ENCODE measurements around the gene TTC3.

TTC3 gene

GRCh38 chr21:37063433-37063832 lies 9.6 kb upstream of the TTC3 start:
- Histone ChIP-seq H2BK15ac (ENCODE audit: low read length) (no peak overlapping the region), H3K79me1 (ENCODE audit: low read depth, low read length) (no peaks in the 10 kb centered on the region), H4K8ac (ENCODE audit: low read depth, low read length) (no peak overlapping the region), H3K18ac (ENCODE audit: low read length) (no peak overlapping the region), H2BK5ac (ENCODE audit: low read length) (no peak overlapping the region), H2BK12ac (ENCODE audit: low read length) (no peak overlapping the region), H3K9ac (ENCODE audit: low read depth, low read length, poor library complexity) (no peak overlapping the region), H3K4me1 (ENCODE audit: control insufficient read depth in 2 of 2, insufficient read depth in 1 of 2, low read depth in 1 of 2, low read length in 2 of 2) (peaks cover 18 to 43% of the 10 kb centered on the region in 2 donors), H4K91ac (ENCODE audit: low read depth, low read length, poor library complexity) (no peak overlapping the region), H3K9me3 (replicated peaks in 1 of 2; ENCODE audit: control insufficient read depth in 2 of 2, insufficient read depth in 1 of 2, low read depth in 1 of 2, low read length in 2 of 2) (peaks cover 1 to 5% of the 10 kb centered on the region in 2 donors), H3K27ac (replicated peaks; ENCODE audit: low read length) (no peak overlapping the region), H3K4me3 (ENCODE audit: low read length in 2 of 2) (no peak overlapping the region), H2AFZ (ENCODE audit: low read length) (no peak overlapping the region), H3K27me3 (ENCODE audit: control insufficient read depth in 3 of 3, insufficient read depth in 3 of 3, low read depth in 1 of 3, low read length in 3 of 3) (no peaks in the 10 kb centered on the region), H3K4ac (ENCODE audit: low read length) (no peak overlapping the region), H3K4me2 (ENCODE audit: insufficient read depth, low read length, poor library complexity, severe bottlenecking) (no peak overlapping the region), H2BK120ac (ENCODE audit: low read depth, low read length) (no peak overlapping the region), H2AK5ac (ENCODE audit: low read depth, low read length) (no peak overlapping the region), H3K23ac (ENCODE audit: low read depth, low read length, poor library complexity) (no peak overlapping the region), H3K36me3 (replicated peaks in 1 of 2; ENCODE audit: control insufficient read depth in 2 of 2, insufficient read depth in 2 of 2, low read length in 2 of 2) (peaks cover under 1 to 36% of the 10 kb centered on the region in 2 donors), H3K14ac (ENCODE audit: low read length) (no peak overlapping the region)
- WGBS, 2 donors (ENCODE audit: extremely low coverage in 2 of 2, insufficient read length in 2 of 2, insufficient replicate concordance in 1 of 2), result no CpG with 5 or more reads among the region's 1 CpG
- no peak for DNase-seq (ENCODE audit: low spot score)

GRCh38 chr21:37064841-37065240 lies 8.2 kb upstream of the TTC3 start:
- Histone ChIP-seq H4K8ac (ENCODE audit: low read depth, low read length) (no peak overlapping the region), H3K23ac (ENCODE audit: low read depth, low read length, poor library complexity) (no peak overlapping the region), H3K9ac (ENCODE audit: low read depth, low read length, poor library complexity) (no peak overlapping the region), H3K4me3 (ENCODE audit: low read length in 2 of 2) (no peak overlapping the region), H3K27me3 (ENCODE audit: control insufficient read depth in 3 of 3, insufficient read depth in 3 of 3, low read depth in 1 of 3, low read length in 3 of 3) (no peaks in the 10 kb centered on the region), H3K4ac (ENCODE audit: low read length) (no peak overlapping the region), H3K18ac (ENCODE audit: low read length) (no peak overlapping the region), H3K4me1 (ENCODE audit: control insufficient read depth in 2 of 2, insufficient read depth in 1 of 2, low read depth in 1 of 2, low read length in 2 of 2) (peaks cover 16 to 39% of the 10 kb centered on the region in 2 donors), H3K79me1 (ENCODE audit: low read depth, low read length) (no peaks in the 10 kb centered on the region), H3K9me3 (replicated peaks in 1 of 2; ENCODE audit: control insufficient read depth in 2 of 2, insufficient read depth in 1 of 2, low read depth in 1 of 2, low read length in 2 of 2) (peaks cover 0 to 13% of the 10 kb centered on the region in 2 donors), H3K27ac (replicated peaks; ENCODE audit: low read length) (no peak overlapping the region), H2BK5ac (ENCODE audit: low read length) (no peak overlapping the region), H2AFZ (ENCODE audit: low read length) (no peak overlapping the region), H3K36me3 (replicated peaks in 1 of 2; ENCODE audit: control insufficient read depth in 2 of 2, insufficient read depth in 2 of 2, low read length in 2 of 2) (peaks cover 3 to 50% of the 10 kb centered on the region in 2 donors), H2BK15ac (ENCODE audit: low read length) (no peak overlapping the region), H2BK120ac (ENCODE audit: low read depth, low read length) (no peak overlapping the region), H3K4me2 (ENCODE audit: insufficient read depth, low read length, poor library complexity, severe bottlenecking) (no peak overlapping the region), H2BK12ac (ENCODE audit: low read length) (no peak overlapping the region), H2AK5ac (ENCODE audit: low read depth, low read length) (no peak overlapping the region), H4K91ac (ENCODE audit: low read depth, low read length, poor library complexity) (no peak overlapping the region), H3K14ac (ENCODE audit: low read length) (no peak overlapping the region)
- no peak for DNase-seq (ENCODE audit: low spot score)

GRCh38 chr21:37065561-37066177 lies 7.4 kb upstream of the TTC3 start:
- Histone ChIP-seq H2BK120ac (ENCODE audit: low read depth, low read length) (no peak overlapping the region), H3K9ac (ENCODE audit: low read depth, low read length, poor library complexity) (no peak overlapping the region), H3K4me1 (ENCODE audit: control insufficient read depth in 2 of 2, insufficient read depth in 1 of 2, low read depth in 1 of 2, low read length in 2 of 2) (peaks cover 8 to 31% of the 10 kb centered on the region in 2 donors), H3K4me2 (ENCODE audit: insufficient read depth, low read length, poor library complexity, severe bottlenecking) (no peak overlapping the region), H3K36me3 (replicated peaks in 1 of 2; ENCODE audit: control insufficient read depth in 2 of 2, insufficient read depth in 2 of 2, low read length in 2 of 2) (peaks cover 3 to 55% of the 10 kb centered on the region in 2 donors), H3K27ac (replicated peaks; ENCODE audit: low read length) (no peak overlapping the region), H3K4me3 (ENCODE audit: low read length in 2 of 2) (no peak overlapping the region), H3K79me1 (ENCODE audit: low read depth, low read length) (no peaks in the 10 kb centered on the region), H4K8ac (ENCODE audit: low read depth, low read length) (no peak overlapping the region), H2BK12ac (ENCODE audit: low read length) (no peak overlapping the region), H3K23ac (ENCODE audit: low read depth, low read length, poor library complexity) (no peak overlapping the region), H3K27me3 (ENCODE audit: control insufficient read depth in 3 of 3, insufficient read depth in 3 of 3, low read depth in 1 of 3, low read length in 3 of 3) (no peaks in the 10 kb centered on the region), H4K91ac (ENCODE audit: low read depth, low read length, poor library complexity) (no peak overlapping the region), H2BK15ac (ENCODE audit: low read length) (no peak overlapping the region), H2AFZ (ENCODE audit: low read length) (no peak overlapping the region), H3K14ac (ENCODE audit: low read length) (no peak overlapping the region), H3K4ac (ENCODE audit: low read length) (no peak overlapping the region), H3K9me3 (replicated peaks in 1 of 2; ENCODE audit: control insufficient read depth in 2 of 2, insufficient read depth in 1 of 2, low read depth in 1 of 2, low read length in 2 of 2) (peaks cover 0 to 13% of the 10 kb centered on the region in 2 donors), H2BK5ac (ENCODE audit: low read length) (no peak overlapping the region), H2AK5ac (ENCODE audit: low read depth, low read length) (no peak overlapping the region), H3K18ac (ENCODE audit: low read length) (no peak overlapping the region)
- no peak for DNase-seq (ENCODE audit: low spot score)
- no CpG with 5 or more reads among the region's 9 CpGs for WGBS, 2 donors (ENCODE audit: extremely low coverage in 2 of 2, insufficient read length in 2 of 2, insufficient replicate concordance in 1 of 2)

- H3K9me3 ChIP-seq (replicated peaks in 1 of 2; ENCODE audit: control insufficient read depth in 2 of 2, insufficient read depth in 1 of 2, low read depth in 1 of 2, low read length in 2 of 2), result peaks cover 0 to 19% of the 10 kb centered on the region in 2 donors
- no peak overlapping the region for H4K91ac ChIP-seq (ENCODE audit: low read depth, low read length, poor library complexity)
- H3K4ac ChIP-seq (ENCODE audit: low read length), result no peak overlapping the region
- peaks cover 9% of the 10 kb centered on the region for H3K79me1 ChIP-seq (ENCODE audit: low read depth, low read length)
- no peak for DNase-seq (ENCODE audit: low spot score)
- H3K27me3 ChIP-seq (ENCODE audit: control insufficient read depth in 3 of 3, insufficient read depth in 3 of 3, low read depth in 1 of 3, low read length in 3 of 3), result no peaks in the 10 kb centered on the region
- H3K14ac ChIP-seq (ENCODE audit: low read length), result no peak overlapping the region
- no peak overlapping the region for H2AK5ac ChIP-seq (ENCODE audit: low read depth, low read length)
- H2BK5ac ChIP-seq (ENCODE audit: low read length), result no peak overlapping the region
- no peak overlapping the region for H3K9ac ChIP-seq (ENCODE audit: low read depth, low read length, poor library complexity)
- H3K23ac ChIP-seq (ENCODE audit: low read depth, low read length, poor library complexity), result no peak overlapping the region
- peak overlapping the region; percentile 85 to 92 for H3K4me3 ChIP-seq (ENCODE audit: low read length in 2 of 2)
- H3K4me1 ChIP-seq (ENCODE audit: control insufficient read depth in 2 of 2, insufficient read depth in 1 of 2, low read depth in 1 of 2, low read length in 2 of 2), result peaks cover 4 to 10% of the 10 kb centered on the region in 2 donors
- peak overlapping the region; percentile 91 for H2AFZ ChIP-seq (ENCODE audit: low read length)
- H3K27ac ChIP-seq (replicated peaks; ENCODE audit: low read length), result peak overlapping the region; percentile 92
- whole genome bisulfite sequencing, 2 donors (ENCODE audit: extremely low coverage in 2 of 2, insufficient read length in 2 of 2, insufficient replicate concordance in 1 of 2), result no CpG with 5 or more reads among the region's 12 CpGs
- no peak overlapping the region for H4K8ac ChIP-seq (ENCODE audit: low read depth, low read length)
- no peak overlapping the region for H3K18ac ChIP-seq (ENCODE audit: low read length)
- no peak overlapping the region for H2BK15ac ChIP-seq (ENCODE audit: low read length)
- H2BK120ac ChIP-seq (ENCODE audit: low read depth, low read length), result no peak overlapping the region
- peaks cover 3 to 35% of the 10 kb centered on the region in 2 donors for H3K36me3 ChIP-seq (replicated peaks in 1 of 2; ENCODE audit: control insufficient read depth in 2 of 2, insufficient read depth in 2 of 2, low read length in 2 of 2)
- H3K4me2 ChIP-seq (ENCODE audit: insufficient read depth, low read length, poor library complexity, severe bottlenecking), result peak overlapping the region; percentile 51
- no peak overlapping the region for H2BK12ac ChIP-seq (ENCODE audit: low read length)
These were observed 1.3 kb upstream of the TTC3 start for GRCh38 chr21:37071561-37072273.

Measured in neuronal stem cell (in vitro differentiated cells).